Measurements from ENCODE around the gene IL1F10. TPM values are rescaled to one million over a fixed set of nuclear protein-coding genes. Genes with fewer than 3 reads are reported as not detected.
A peak's percentile ranks its signal among the peaks of the same experiment; 100 is the strongest.

IL1F10 gene
- total RNA-seq, 1 experiment from 2014 or later: not detected

- H3K27ac ChIP-seq: no peak overlapping the region
- H3K4me3 ChIP-seq: no peak overlapping the region
- H3K4me1 ChIP-seq (replicated peaks): no peaks in the 10 kb centered on the region
- peaks cover 3% of the 10 kb centered on the region for H3K27me3 ChIP-seq (replicated peaks)
- H3K9me3 ChIP-seq (replicated peaks): no peaks in the 10 kb centered on the region
- no peaks in the 10 kb centered on the region for H3K36me3 ChIP-seq
- peak in 1 of 2 experiments; percentile 35 for DNase-seq (ENCODE audit: low read depth in 1 of 2, low spot score in 2 of 2)
Observed at GRCh38 chr2:113061896-113062770, 5.6 kb upstream of the IL1F10 start.

GRCh38 chr2:113064281-113064680 is 3.5 kb upstream of the IL1F10 start:
- Histone ChIP-seq H3K4me1 (replicated peaks) (no peaks in the 10 kb centered on the region; the same call in 1 of the 2 replicates), H3K4me3 (no peak overlapping the region), H3K36me3 (no peaks in the 10 kb centered on the region), H3K27ac (no peak overlapping the region), H3K9me3 (replicated peaks) (no peaks in the 10 kb centered on the region), H3K27me3 (replicated peaks) (peaks cover 3% of the 10 kb centered on the region)
- DNase-seq (ENCODE audit: low read depth in 1 of 2, low spot score in 2 of 2): peak in 1 of 2 experiments; percentile 8

GRCh38 chr2:113064898-113065297 is 2.9 kb upstream of the IL1F10 start:
- Histone ChIP-seq H3K27ac (no peak overlapping the region), H3K36me3 (no peaks in the 10 kb centered on the region), H3K27me3 (replicated peaks) (peaks cover 3% of the 10 kb centered on the region), H3K4me1 (replicated peaks) (no peaks in the 10 kb centered on the region; the same call in 1 of the 2 replicates), H3K4me3 (no peak overlapping the region), H3K9me3 (replicated peaks) (no peaks in the 10 kb centered on the region)
- DNase-seq (ENCODE audit: low read depth in 1 of 2, low spot score in 2 of 2): peak in 1 of 2 experiments; percentile 16

GRCh38 chr2:113068249-113068648 is 479 bp downstream of the IL1F10 start:
- no peak overlapping the region for H3K4me3 ChIP-seq
- H3K27me3 ChIP-seq (replicated peaks): peaks cover 3% of the 10 kb centered on the region
- no peak overlapping the region for H3K27ac ChIP-seq
- DNase-seq (ENCODE audit: low read depth in 1 of 2, low spot score in 2 of 2): no peak
- no peaks in the 10 kb centered on the region for H3K36me3 ChIP-seq
- no peaks in the 10 kb centered on the region for H3K9me3 ChIP-seq (replicated peaks)
- no peaks in the 10 kb centered on the region; the same call in 1 of the 2 replicates for H3K4me1 ChIP-seq (replicated peaks)

GRCh38 chr2:113068706-113069485 is 1.1 kb downstream of the IL1F10 start:
- no peak for DNase-seq (ENCODE audit: low read depth in 1 of 2, low spot score in 2 of 2)
- Histone ChIP-seq H3K27me3 (replicated peaks) (no peaks in the 10 kb centered on the region; the same call in 1 of the 2 replicates), H3K27ac (no peak overlapping the region), H3K4me1 (replicated peaks) (no peaks in the 10 kb centered on the region; the same call in 1 of the 2 replicates), H3K4me3 (no peak overlapping the region), H3K36me3 (no peaks in the 10 kb centered on the region), H3K9me3 (replicated peaks) (no peaks in the 10 kb centered on the region)

GRCh38 chr2:113069676-113070605 is 2.2 kb downstream of the IL1F10 start:
- DNase-seq (ENCODE audit: low read depth in 1 of 2, low spot score in 2 of 2): peak in 1 of 2 experiments; percentile 15
- Histone ChIP-seq H3K36me3 (no peaks in the 10 kb centered on the region), H3K4me1 (replicated peaks) (no peaks in the 10 kb centered on the region; the same call in 1 of the 2 replicates)

GRCh38 chr2:113070606-113070975 is 2.8 kb downstream of the IL1F10 start:
- no peak overlapping the region for H3K4me3 ChIP-seq
- DNase-seq (ENCODE audit: low read depth in 1 of 2, low spot score in 2 of 2): peak in 1 of 2 experiments; percentile 11
- no peaks in the 10 kb centered on the region; the same call in 1 of the 2 replicates for H3K4me1 ChIP-seq (replicated peaks)
- 0 out of 2 replicates have a peak, but pooled peaks cover 5% of the 10 kb centered on the region for H3K27me3 ChIP-seq (replicated peaks)
- no peaks in the 10 kb centered on the region for H3K36me3 ChIP-seq
- no peak overlapping the region for H3K27ac ChIP-seq
- no peaks in the 10 kb centered on the region for H3K9me3 ChIP-seq (replicated peaks)

More at GRCh38 chr2:113069676-113070605, 2.2 kb downstream of the IL1F10 start:
- H3K27ac ChIP-seq: no peak overlapping the region
- 0 out of 2 replicates have a peak, but pooled peaks cover under 1% of the 10 kb centered on the region for H3K27me3 ChIP-seq (replicated peaks)
- no peak overlapping the region for H3K4me3 ChIP-seq
- no peaks in the 10 kb centered on the region for H3K9me3 ChIP-seq (replicated peaks)

- H3K4me3 ChIP-seq: no peak overlapping the region
- H3K4me1 ChIP-seq (replicated peaks): no peaks in the 10 kb centered on the region; the same call in 1 of the 2 replicates
- H3K27ac ChIP-seq: no peak overlapping the region
- no peaks in the 10 kb centered on the region for H3K36me3 ChIP-seq
- no peak for DNase-seq (ENCODE audit: low read depth in 1 of 2, low spot score in 2 of 2)
- H3K9me3 ChIP-seq (replicated peaks): no peaks in the 10 kb centered on the region
- H3K27me3 ChIP-seq (replicated peaks): 0 out of 2 replicates have a peak, but pooled peaks cover 5% of the 10 kb centered on the region
Observed at GRCh38 chr2:113072584-113072983, 4.8 kb downstream of the IL1F10 start.

GRCh38 chr2:113073325-113073834 is 5.6 kb downstream of the IL1F10 start:
- Histone ChIP-seq H3K4me3 (no peak overlapping the region), H3K27ac (no peak overlapping the region), H3K4me1 (replicated peaks) (no peaks in the 10 kb centered on the region; the same call in 1 of the 2 replicates), H3K27me3 (replicated peaks) (0 out of 2 replicates have a peak, but pooled peaks cover 5% of the 10 kb centered on the region), H3K9me3 (replicated peaks) (no peaks in the 10 kb centered on the region), H3K36me3 (no peaks in the 10 kb centered on the region)
- DNase-seq (ENCODE audit: low read depth in 1 of 2, low spot score in 2 of 2): no peak

GRCh38 chr2:113075030-113075429 is 7.3 kb downstream of the IL1F10 start:
- no peak overlapping the region for H3K27ac ChIP-seq
- no peak for DNase-seq (ENCODE audit: low read depth in 1 of 2, low spot score in 2 of 2)
- no peaks in the 10 kb centered on the region for H3K4me1 ChIP-seq (replicated peaks)
- no peaks in the 10 kb centered on the region for H3K36me3 ChIP-seq
- H3K27me3 ChIP-seq (replicated peaks): 0 out of 2 replicates have a peak, but pooled peaks cover 5% of the 10 kb centered on the region
- no peak overlapping the region for H3K4me3 ChIP-seq
- H3K9me3 ChIP-seq (replicated peaks): no peaks in the 10 kb centered on the region

GRCh38 chr2:113075600-113075999 is 7.8 kb downstream of the IL1F10 start:
- H3K27ac ChIP-seq: no peak overlapping the region
- H3K27me3 ChIP-seq (replicated peaks): 0 out of 2 replicates have a peak, but pooled peaks cover 5% of the 10 kb centered on the region
- no peak for DNase-seq (ENCODE audit: low read depth in 1 of 2, low spot score in 2 of 2)
- no peak overlapping the region for H3K4me3 ChIP-seq
- no peaks in the 10 kb centered on the region for H3K9me3 ChIP-seq (replicated peaks)
- no peaks in the 10 kb centered on the region for H3K36me3 ChIP-seq
- H3K4me1 ChIP-seq (replicated peaks): no peaks in the 10 kb centered on the region

- no peaks in the 10 kb centered on the region for H3K4me1 ChIP-seq (replicated peaks)
- H3K4me3 ChIP-seq: no peak overlapping the region
- H3K27me3 ChIP-seq (replicated peaks): 0 out of 2 replicates have a peak, but pooled peaks cover 5% of the 10 kb centered on the region
- no peaks in the 10 kb centered on the region for H3K9me3 ChIP-seq (replicated peaks)
- H3K36me3 ChIP-seq: no peaks in the 10 kb centered on the region
- DNase-seq (ENCODE audit: low read depth in 1 of 2, low spot score in 2 of 2): no peak
- H3K27ac ChIP-seq: no peak overlapping the region
Observed at GRCh38 chr2:113076954-113077669, 9.3 kb downstream of the IL1F10 start.

Data from SJSA1 (cell line).